ENCODE measurements around the gene ST8SIA6.

- TF ChIP-seq PATZ1 (CRISPR knock-in tag; IDR thresholded peaks at IDR 0.05; ENCODE audit: borderline replicate concordance) (no peak), ESRRG (CRISPR knock-in tag; IDR thresholded peaks at IDR 0.05) (no peak), RARB (CRISPR knock-in tag; IDR thresholded peaks at IDR 0.05) (no peak), ZNF8 (CRISPR knock-in tag; IDR thresholded peaks at IDR 0.05) (no peak), ZFP3 (CRISPR knock-in tag; IDR thresholded peaks at IDR 0.05) (no peak), ZNF70 (CRISPR knock-in tag; IDR thresholded peaks at IDR 0.05) (no peak)
Observed at GRCh38 chr10:17502814-17503213, 48.4 kb upstream of the ST8SIA6 start.
